ENCODE results near the gene SERPINB1. TPM values are rescaled to one million over a fixed set of nuclear protein-coding genes. Genes with fewer than 3 reads are reported as not detected.

The SERPINB1 gene
- total RNA-seq, 5 donors from 2014 or later (not counting 1 experiment from before 2014, with no cell fraction given) = 40.3 to 60.9 (median 50.7) TPM

DNA sequence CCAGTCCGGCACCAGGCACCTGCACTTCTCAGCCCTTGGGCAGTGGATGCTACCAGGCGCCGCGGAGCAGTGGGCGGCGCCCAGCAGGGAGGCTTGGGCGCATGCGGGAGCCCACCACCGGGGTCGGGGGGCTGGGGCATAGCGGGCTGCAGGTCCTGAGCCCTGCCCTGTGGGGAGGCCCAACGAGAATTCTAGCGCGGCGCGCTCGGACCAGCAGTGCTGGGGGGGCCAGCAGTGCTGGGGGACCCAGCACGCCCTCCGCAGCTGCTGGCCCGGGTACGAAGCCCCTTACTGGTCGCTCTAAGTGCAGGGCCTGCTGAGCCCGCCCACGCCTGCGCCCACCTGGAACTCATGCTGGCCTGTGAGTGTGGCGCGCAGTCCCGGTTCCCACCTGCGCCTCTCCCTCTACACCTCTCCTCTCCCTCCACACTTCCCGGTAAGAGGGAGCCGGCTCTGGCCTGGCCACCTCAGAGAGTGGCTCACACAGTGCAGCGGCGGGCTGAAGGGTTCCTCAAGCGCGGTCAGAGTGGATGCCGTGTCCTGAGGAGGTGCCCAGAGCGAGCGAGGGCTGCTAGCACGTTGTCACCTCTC is 28.5 kb upstream of the SERPINB1 start:
- CTCF ChIA-PET = interaction anchor here (0.6 to 1.6 kb wide), 5 partner anchors 8 to 80 kb away, joined by 3 to 5 read pairs (median 4); no protein-coding TSS in a partner anchor
- Histone ChIP-seq H3K9me3 (no peaks in the 10 kb centered on the region), H3K4me1 (ENCODE audit: control insufficient read depth in 1 of 2, extremely low read depth in 1 of 2, insufficient read depth in 2 of 2, low read length in 2 of 2) (peaks cover 3 to 16% of the 10 kb centered on the region in 2 experiments), H3K27ac (ENCODE audit: low read length) (no peak overlapping the region), H3K4me3 (ENCODE audit: control insufficient read depth in 1 of 2, extremely low read depth in 1 of 2, low read length in 1 of 2) (no peak overlapping the region), H3K36me3 (ENCODE audit: control insufficient read depth in 2 of 2, extremely low read depth in 1 of 2, insufficient read depth in 1 of 2, low read length in 1 of 2) (no peaks in the 10 kb centered on the region), H3K27me3 (replicated peaks in 1 of 2; ENCODE audit: control insufficient read depth in 2 of 2, extremely low read depth in 1 of 2, insufficient read depth in 2 of 2, low read length in 1 of 2) (no peaks in the 10 kb centered on the region)
- Mint-ChIP-seq H3K4me3 (no peak overlapping the region), H3K4me1 (peaks cover 47 to 60% (median 54%) of the 10 kb centered on the region in 3 donors), H3K27me3 (no peaks in the 10 kb centered on the region), H3K36me3 (no peaks in the 10 kb centered on the region), H3K27ac (no peak overlapping the region), H3K9me3 (no peaks in the 10 kb centered on the region)
- no peak for DNase-seq
- ATAC-seq (replicated peaks in 1 of 4) = no peak
- POLR2A ChIA-PET = interaction anchor here in 1 of 2 donors (0.5 to 1.1 kb wide), 3 partner anchors 9 to 32 kb away, joined by 3 to 4 read pairs (median 4); no protein-coding TSS in a partner anchor
- 94% methylated on average over 32 of the region's 39 CpGs for WGBS (ENCODE audit: insufficient coverage)

DNA sequence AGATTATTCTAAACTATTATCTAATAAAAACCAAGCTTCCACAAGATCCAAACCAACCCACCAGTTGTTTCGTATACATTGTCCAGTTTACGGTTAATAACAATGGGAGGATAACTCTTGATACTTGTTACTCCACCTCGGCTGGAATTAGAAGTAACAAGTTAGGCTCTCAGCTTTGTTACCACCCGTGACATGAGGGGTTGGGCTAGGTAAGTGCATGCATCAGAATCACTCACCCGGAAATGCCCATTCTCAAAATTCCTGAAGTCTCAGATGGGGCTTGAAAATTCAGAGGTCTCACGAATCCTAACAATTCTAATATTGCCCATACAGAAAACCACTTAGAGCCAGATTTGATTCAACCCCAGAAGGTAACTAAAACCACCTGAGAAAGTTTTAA is 27.0 kb upstream of the SERPINB1 start:
- POLR2A ChIA-PET = interaction anchor here (0.5 to 1.1 kb wide), 5 partner anchors 34 to 72 kb away, joined by 3 to 8 read pairs (median 4); no protein-coding TSS in a partner anchor
- Mint-ChIP-seq H3K36me3 (peaks cover 2% of the 10 kb centered on the region), H3K27me3 (no peaks in the 10 kb centered on the region), H3K9me3 (no peaks in the 10 kb centered on the region), H3K4me1 (peaks cover 42 to 53% (median 48%) of the 10 kb centered on the region in 3 donors), H3K4me3 (peak overlapping the region in 1 of 3 donors; percentile 10), H3K27ac (peak overlapping the region; percentile 62 to 79)
- Histone ChIP-seq H3K36me3 (ENCODE audit: control insufficient read depth in 2 of 2, extremely low read depth in 1 of 2, insufficient read depth in 1 of 2, low read length in 1 of 2) (no peaks in the 10 kb centered on the region), H3K4me3 (ENCODE audit: control insufficient read depth in 1 of 2, extremely low read depth in 1 of 2, low read length in 1 of 2) (no peak overlapping the region), H3K27me3 (replicated peaks in 1 of 2; ENCODE audit: control insufficient read depth in 2 of 2, extremely low read depth in 1 of 2, insufficient read depth in 2 of 2, low read length in 1 of 2) (no peaks in the 10 kb centered on the region), H3K27ac (ENCODE audit: low read length) (peak overlapping the region; percentile 38), H3K4me1 (ENCODE audit: control insufficient read depth in 1 of 2, extremely low read depth in 1 of 2, insufficient read depth in 2 of 2, low read length in 2 of 2) (peaks cover 3 to 4% of the 10 kb centered on the region in 2 experiments), H3K9me3 (no peaks in the 10 kb centered on the region)
- no CpG with 5 or more reads among the region's 6 CpGs for WGBS (ENCODE audit: insufficient coverage)
- DNase-seq = no peak
- CTCF ChIA-PET = interaction anchor here (0.7 to 1.6 kb wide), 8 partner anchors 10 to 71 kb away, joined by 3 to 7 read pairs (median 4); no protein-coding TSS in a partner anchor
- ATAC-seq (replicated peaks in 1 of 4) = no peak

DNA sequence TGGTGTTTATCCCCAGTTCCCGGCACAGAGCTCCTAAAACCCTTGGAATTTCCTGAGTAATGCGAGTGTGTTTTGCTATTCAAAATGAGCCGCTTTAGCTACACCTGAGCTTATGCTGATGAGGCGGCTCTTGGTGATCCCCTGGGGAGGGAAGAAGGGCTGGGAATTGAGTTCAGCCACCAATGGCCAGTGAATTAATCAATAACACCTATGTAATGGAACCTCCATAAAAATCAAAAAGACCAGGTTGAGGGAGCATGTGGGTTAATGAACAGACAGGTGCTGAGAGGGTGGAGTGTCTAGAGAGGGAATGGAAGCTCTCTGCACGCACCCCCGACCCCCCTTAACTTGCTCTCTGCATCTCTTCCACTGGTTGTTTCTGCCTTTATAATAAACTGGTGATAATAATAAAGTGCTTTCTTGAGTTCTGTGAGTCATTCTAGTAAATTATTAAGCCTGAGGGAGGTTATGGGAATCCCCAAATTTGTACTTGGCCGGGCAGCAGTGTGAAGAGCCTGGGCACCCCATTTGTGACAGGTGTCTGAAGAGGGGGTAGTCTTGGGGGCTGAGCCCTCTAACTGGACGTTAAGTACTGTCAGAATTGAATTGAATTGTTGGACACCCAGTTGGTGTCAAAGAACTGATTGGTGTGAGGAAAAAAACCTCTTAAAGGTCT is 24.6 kb upstream of the SERPINB1 start:
- Mint-ChIP-seq H3K36me3 (peaks cover 3% of the 10 kb centered on the region), H3K4me3 (no peak overlapping the region), H3K27ac (no peak overlapping the region), H3K27me3 (no peaks in the 10 kb centered on the region), H3K9me3 (no peaks in the 10 kb centered on the region), H3K4me1 (peaks cover 54 to 59% (median 55%) of the 10 kb centered on the region in 3 donors)
- no peak for ATAC-seq (replicated peaks in 1 of 4)
- Histone ChIP-seq H3K36me3 (ENCODE audit: control insufficient read depth in 2 of 2, extremely low read depth in 1 of 2, insufficient read depth in 1 of 2, low read length in 1 of 2) (no peaks in the 10 kb centered on the region), H3K27ac (ENCODE audit: low read length) (no peak overlapping the region), H3K27me3 (replicated peaks in 1 of 2; ENCODE audit: control insufficient read depth in 2 of 2, extremely low read depth in 1 of 2, insufficient read depth in 2 of 2, low read length in 1 of 2) (no peaks in the 10 kb centered on the region), H3K4me1 (ENCODE audit: control insufficient read depth in 1 of 2, extremely low read depth in 1 of 2, insufficient read depth in 2 of 2, low read length in 2 of 2) (peaks cover 14 to 19% of the 10 kb centered on the region in 2 experiments), H3K4me3 (ENCODE audit: control insufficient read depth in 1 of 2, extremely low read depth in 1 of 2, low read length in 1 of 2) (no peak overlapping the region), H3K9me3 (no peaks in the 10 kb centered on the region)
- 55% methylated on average over 1 of the region's 8 CpGs for WGBS (ENCODE audit: insufficient coverage)
- ChIA-PET CTCF (interaction anchor here (0.6 to 1.0 kb wide), 5 partner anchors 14 to 201 kb away, joined by 3 to 5 read pairs (median 3); no protein-coding TSS in a partner anchor), POLR2A (interaction anchor here (0.6 to 1.4 kb wide), 3 partner anchors 9 to 76 kb away, joined by 3 to 7 read pairs (median 4); no protein-coding TSS in a partner anchor)
- no peak for DNase-seq

DNA sequence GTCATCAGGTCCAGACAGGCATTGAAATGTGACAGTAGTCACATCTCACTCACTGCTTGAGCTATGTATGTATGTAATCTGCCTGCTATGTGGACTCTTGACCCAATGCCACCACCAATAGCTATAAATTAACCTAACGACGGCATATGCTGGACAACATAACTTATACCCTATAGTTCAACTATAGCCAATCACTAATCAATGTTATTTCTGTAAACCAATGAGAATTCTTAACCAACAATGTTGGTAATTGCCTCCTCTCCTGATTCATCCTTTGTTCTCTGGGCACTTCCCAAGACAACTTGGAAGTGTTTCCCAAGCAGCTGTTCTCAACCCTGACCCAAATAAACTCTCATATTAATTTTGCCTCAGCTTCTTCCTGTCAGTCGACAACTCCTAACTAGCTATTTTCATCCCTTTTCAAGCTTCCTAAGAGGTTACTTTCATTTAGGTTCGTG is 24.1 kb upstream of the SERPINB1 start:
- ChIA-PET POLR2A (interaction anchor here (0.5 to 0.7 kb wide), 3 partner anchors 13 to 352 kb away, joined by 3 read pairs; no protein-coding TSS in a partner anchor), CTCF (interaction anchor here (0.6 to 1.0 kb wide), 6 partner anchors 14 to 236 kb away, joined by 3 to 5 read pairs (median 3); no protein-coding TSS in a partner anchor)
- H3K27ac Mint-ChIP-seq = peak overlapping the region in 1 of 2 donors; percentile 29
- Histone ChIP-seq H3K36me3 (ENCODE audit: control insufficient read depth in 2 of 2, extremely low read depth in 1 of 2, insufficient read depth in 1 of 2, low read length in 1 of 2) (no peaks in the 10 kb centered on the region), H3K4me3 (ENCODE audit: control insufficient read depth in 1 of 2, extremely low read depth in 1 of 2, low read length in 1 of 2) (no peak overlapping the region), H3K27ac (ENCODE audit: low read length) (no peak overlapping the region), H3K9me3 (no peaks in the 10 kb centered on the region), H3K27me3 (replicated peaks in 1 of 2; ENCODE audit: control insufficient read depth in 2 of 2, extremely low read depth in 1 of 2, insufficient read depth in 2 of 2, low read length in 1 of 2) (no peaks in the 10 kb centered on the region), H3K4me1 (ENCODE audit: control insufficient read depth in 1 of 2, extremely low read depth in 1 of 2, insufficient read depth in 2 of 2, low read length in 2 of 2) (peaks cover 14 to 24% of the 10 kb centered on the region in 2 experiments)
- H3K36me3 Mint-ChIP-seq = peaks cover 3% of the 10 kb centered on the region
- 95% methylated on average over 2 of the region's 4 CpGs for WGBS (ENCODE audit: insufficient coverage)
- no peak for DNase-seq
- no peak overlapping the region for H3K4me3 Mint-ChIP-seq
- no peaks in the 10 kb centered on the region for H3K27me3 Mint-ChIP-seq
- ATAC-seq (replicated peaks in 1 of 4) = no peak
- no peaks in the 10 kb centered on the region for H3K9me3 Mint-ChIP-seq
- H3K4me1 Mint-ChIP-seq = peaks cover 59 to 64% (median 61%) of the 10 kb centered on the region in 3 donors

DNA sequence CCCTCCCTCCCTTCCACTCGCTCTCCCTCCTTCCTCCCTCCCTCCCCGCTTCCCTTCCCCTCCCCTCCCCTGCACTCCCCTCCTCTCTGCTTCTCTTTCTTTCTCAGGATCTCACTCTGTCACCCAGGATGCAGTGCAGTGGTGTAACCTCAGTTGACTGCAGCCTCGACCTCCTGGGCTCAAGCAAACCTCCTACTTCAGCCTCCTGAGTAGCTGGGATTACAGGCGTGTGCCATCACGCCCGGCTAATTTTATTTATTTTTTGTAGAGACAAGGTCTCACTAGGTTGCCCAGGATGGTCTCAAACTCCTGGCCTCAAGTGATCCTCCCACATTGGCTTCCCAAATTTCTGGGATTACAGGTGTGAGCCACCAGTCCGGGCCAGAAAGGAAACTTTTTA is 23.6 kb upstream of the SERPINB1 start:
- no peak overlapping the region for H3K27ac Mint-ChIP-seq

DNA sequence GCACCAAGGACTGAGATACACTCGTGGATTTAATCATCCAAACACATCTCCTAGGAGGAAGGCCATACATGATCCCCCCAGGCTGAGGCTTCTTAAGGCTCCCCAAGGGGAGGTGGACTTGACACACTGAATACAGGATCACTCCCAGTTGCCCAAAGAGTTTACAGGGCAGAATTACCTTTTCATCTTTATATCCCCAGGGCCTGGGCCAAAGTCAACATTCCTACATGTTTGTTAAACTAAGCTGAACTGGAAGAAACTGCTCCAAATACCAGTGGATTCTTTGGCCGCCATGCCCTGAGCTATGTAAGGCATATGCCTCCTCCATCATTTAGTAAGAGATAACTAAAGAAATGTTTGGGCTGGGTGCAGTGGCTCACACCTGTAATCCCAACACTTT is 22.2 kb upstream of the SERPINB1 start:
- no peak overlapping the region for H3K4me3 Mint-ChIP-seq
- H3K9me3 ChIP-seq = no peaks in the 10 kb centered on the region
- H3K4me3 ChIP-seq (ENCODE audit: control insufficient read depth in 1 of 2, extremely low read depth in 1 of 2, low read length in 1 of 2) = no peak overlapping the region
- DNase-seq (no peak), ATAC-seq (replicated peaks in 1 of 4) (no peak)
- peaks cover 18 to 39% of the 10 kb centered on the region in 2 experiments for H3K4me1 ChIP-seq (ENCODE audit: control insufficient read depth in 1 of 2, extremely low read depth in 1 of 2, insufficient read depth in 2 of 2, low read length in 2 of 2)
- H3K4me1 Mint-ChIP-seq = peaks cover 67 to 70% (median 70%) of the 10 kb centered on the region in 3 donors
- H3K27me3 ChIP-seq (replicated peaks in 1 of 2; ENCODE audit: control insufficient read depth in 2 of 2, extremely low read depth in 1 of 2, insufficient read depth in 2 of 2, low read length in 1 of 2) = no peaks in the 10 kb centered on the region
- H3K27ac Mint-ChIP-seq = peak overlapping the region; percentile 72 to 97
- CTCF ChIA-PET = no interaction called here
- POLR2A ChIA-PET = interaction anchor here in 1 of 2 donors (0.5 to 0.6 kb wide), 2 partner anchors 11 to 190 kb away, joined by 3 to 4 read pairs; no protein-coding TSS in a partner anchor
- peak overlapping the region; percentile 11 for H3K27ac ChIP-seq (ENCODE audit: low read length)
- H3K36me3 ChIP-seq (ENCODE audit: control insufficient read depth in 2 of 2, extremely low read depth in 1 of 2, insufficient read depth in 1 of 2, low read length in 1 of 2) = no peaks in the 10 kb centered on the region
- H3K9me3 Mint-ChIP-seq = no peaks in the 10 kb centered on the region
- peaks cover 3% of the 10 kb centered on the region for H3K36me3 Mint-ChIP-seq
- WGBS (ENCODE audit: insufficient coverage) = 100% methylated on average over 1 of the region's 2 CpGs
- H3K27me3 Mint-ChIP-seq = no peaks in the 10 kb centered on the region

More for the DNA sequence above, 23.6 kb upstream of the SERPINB1 start:
- no peaks in the 10 kb centered on the region for H3K36me3 ChIP-seq (ENCODE audit: control insufficient read depth in 2 of 2, extremely low read depth in 1 of 2, insufficient read depth in 1 of 2, low read length in 1 of 2)
- no CpG with 5 or more reads among the region's 7 CpGs for WGBS (ENCODE audit: insufficient coverage)
- no peak for DNase-seq
- no peak overlapping the region for H3K4me3 Mint-ChIP-seq
- no peaks in the 10 kb centered on the region for H3K27me3 Mint-ChIP-seq
- H3K4me3 ChIP-seq (ENCODE audit: control insufficient read depth in 1 of 2, extremely low read depth in 1 of 2, low read length in 1 of 2) = no peak overlapping the region
- H3K36me3 Mint-ChIP-seq = peaks cover 3% of the 10 kb centered on the region
- no peaks in the 10 kb centered on the region for H3K27me3 ChIP-seq (replicated peaks in 1 of 2; ENCODE audit: control insufficient read depth in 2 of 2, extremely low read depth in 1 of 2, insufficient read depth in 2 of 2, low read length in 1 of 2)
- H3K4me1 ChIP-seq (ENCODE audit: control insufficient read depth in 1 of 2, extremely low read depth in 1 of 2, insufficient read depth in 2 of 2, low read length in 2 of 2) = peaks cover 14 to 27% of the 10 kb centered on the region in 2 experiments
- no peaks in the 10 kb centered on the region for H3K9me3 ChIP-seq
- ChIA-PET CTCF (interaction anchor here (0.6 to 1.0 kb wide), 5 partner anchors 15 to 236 kb away, joined by 3 to 5 read pairs (median 3); no protein-coding TSS in a partner anchor), POLR2A (interaction anchor here (0.5 to 0.7 kb wide), 3 partner anchors 13 to 352 kb away, joined by 3 read pairs; no protein-coding TSS in a partner anchor)
- H3K9me3 Mint-ChIP-seq = no peaks in the 10 kb centered on the region
- H3K4me1 Mint-ChIP-seq = peaks cover 64 to 66% (median 64%) of the 10 kb centered on the region in 3 donors
- no peak overlapping the region for H3K27ac ChIP-seq (ENCODE audit: low read length)
- ATAC-seq (replicated peaks in 1 of 4) = no peak
